ENCODE measurements around the gene CAPN12.
"Not testable (repeated sequence)": the region's sequence is repeated elsewhere in the genome, so short reads cannot be mapped to it uniquely, and the experiment has no call there.

The CAPN12 gene

DNA sequence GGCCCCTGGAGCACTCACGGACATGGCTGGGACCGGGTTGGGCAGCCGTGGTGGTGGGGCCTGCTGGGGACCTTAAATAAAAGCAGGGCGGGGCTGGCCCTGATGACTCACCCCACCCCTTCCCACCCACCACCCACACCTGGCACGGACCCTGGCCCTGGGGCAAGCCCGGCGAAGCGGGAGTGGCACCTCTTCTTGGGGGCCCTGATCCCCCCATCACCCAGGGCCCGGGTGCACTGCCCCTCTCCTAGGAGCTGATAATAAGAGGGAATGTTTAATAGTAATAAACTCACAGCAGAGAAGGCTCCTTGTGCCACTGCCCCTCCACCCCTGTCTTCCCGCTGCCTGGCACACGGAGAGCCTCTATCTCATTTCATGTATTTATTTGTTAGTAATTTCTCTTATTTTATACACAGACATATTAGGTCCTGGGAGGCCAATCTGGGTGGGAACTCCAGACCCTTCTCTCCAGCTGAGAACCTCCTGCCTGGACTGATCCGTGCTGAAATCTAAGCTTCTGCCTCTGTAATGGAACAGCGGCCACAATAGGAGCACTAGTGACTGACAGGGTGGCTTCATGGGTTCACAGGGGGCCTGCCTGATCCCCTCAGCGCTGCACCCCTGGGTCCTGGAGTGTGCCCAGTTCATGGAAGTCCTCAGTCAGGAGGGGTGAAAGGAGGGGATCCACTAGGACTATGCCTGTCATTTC lies 29.3 kb upstream of the CAPN12 start, which contains the start of gene LGALS7:
Gene LGALS7, minus strand, starts transcription at position 49 of the 709 bp plus-strand sequence. Its CDS starts 25 bp downstream, at position 24.
- no peak within 1 kb of the TSS for H3K4me2 ChIP-seq (ENCODE audit: low read length)
- H3K4ac ChIP-seq (ENCODE audit: low read depth, low read length): no peak within 1 kb of the TSS
- no peaks in the 10 kb centered on the region for H3K36me3 ChIP-seq (ENCODE audit: control insufficient read depth in 1 of 2, insufficient read depth in 2 of 2, low read length in 2 of 2)
- peaks cover 0 to 2% of the 10 kb centered on the region in 2 experiments for H3K4me1 ChIP-seq (ENCODE audit: control insufficient read depth in 1 of 2, insufficient read depth in 2 of 2, low read length in 2 of 2)
- no peak for DNase-seq
- H3K27ac ChIP-seq (ENCODE audit: low read depth, low read length): no peak within 1 kb of the TSS
- H2AK5ac ChIP-seq (ENCODE audit: low read length): peak within 1 kb of the TSS; percentile 35
- H2AFZ ChIP-seq (ENCODE audit: insufficient read depth, low read length, poor library complexity): no peak within 1 kb of the TSS
- no peak within 1 kb of the TSS for H3K9ac ChIP-seq (ENCODE audit: low read length)
- no peak within 1 kb of the TSS for H4K8ac ChIP-seq (ENCODE audit: low read depth, low read length)
- H3K79me1 ChIP-seq (ENCODE audit: low read length): peaks cover 2% of the 10 kb centered on the region
- H3K23ac ChIP-seq (ENCODE audit: low read length): no peak within 1 kb of the TSS
- no peak within 1 kb of the TSS for H2BK12ac ChIP-seq (ENCODE audit: low read length)
- H3K9me3 ChIP-seq (ENCODE audit: insufficient read depth, low read depth, low read length): no peaks in the 10 kb centered on the region
- no peak within 1 kb of the TSS for H3K4me3 ChIP-seq (ENCODE audit: low read depth, low read length)
- no CpG with 5 or more reads among the region's 14 CpGs for WGBS (ENCODE audit: extremely low coverage, insufficient coverage, insufficient read length)
- no peak within 1 kb of the TSS for H4K12ac ChIP-seq (ENCODE audit: low read depth, low read length)
- no peak within 1 kb of the TSS for H3K14ac ChIP-seq (ENCODE audit: low read length)
- H3K79me2 ChIP-seq (ENCODE audit: control insufficient read depth, insufficient read depth, low read length, poor library complexity): no peaks in the 10 kb centered on the region
- no peak within 1 kb of the TSS for H4K91ac ChIP-seq (ENCODE audit: low read depth, low read length)
- no peak within 1 kb of the TSS for H2BK5ac ChIP-seq (ENCODE audit: low read depth, low read length, poor library complexity)
- H3K18ac ChIP-seq (ENCODE audit: low read length): no peak within 1 kb of the TSS
- H2BK120ac ChIP-seq (ENCODE audit: insufficient read depth, low read length, poor library complexity): no peak within 1 kb of the TSS
- no peaks in the 10 kb centered on the region for H3K27me3 ChIP-seq (ENCODE audit: insufficient read depth, low read length)

DNA sequence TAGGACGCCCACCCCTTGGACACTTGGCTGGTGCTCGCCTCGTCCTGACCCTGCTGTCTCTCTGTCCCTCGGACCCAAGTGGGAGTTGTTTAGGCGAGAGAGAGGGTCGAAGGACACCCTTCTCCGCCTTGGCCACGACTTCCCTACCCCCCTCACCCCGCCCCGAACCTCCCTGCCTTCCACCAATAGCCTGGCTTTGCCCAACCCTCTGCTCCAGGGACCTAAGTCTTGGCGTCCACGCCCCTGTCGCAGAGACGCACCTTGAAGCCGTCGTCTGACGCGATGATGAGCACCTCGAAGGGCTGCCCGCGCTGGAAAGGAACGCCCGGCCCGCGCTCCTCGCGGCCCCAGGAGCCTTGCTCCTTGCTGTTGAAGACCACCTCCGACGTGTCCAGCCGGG lies 27.3 kb upstream of the CAPN12 start:
- H3K4me1 ChIP-seq (ENCODE audit: control insufficient read depth in 1 of 2, insufficient read depth in 2 of 2, low read length in 2 of 2); H3K9me3 ChIP-seq (ENCODE audit: insufficient read depth, low read depth, low read length); H2AK5ac ChIP-seq (ENCODE audit: low read length); H3K79me2 ChIP-seq (ENCODE audit: control insufficient read depth, insufficient read depth, low read length, poor library complexity); H2BK5ac ChIP-seq (ENCODE audit: low read depth, low read length, poor library complexity); H3K27ac ChIP-seq (ENCODE audit: low read depth, low read length); H2AFZ ChIP-seq (ENCODE audit: insufficient read depth, low read length, poor library complexity); H3K36me3 ChIP-seq (ENCODE audit: control insufficient read depth in 1 of 2, insufficient read depth in 2 of 2, low read length in 2 of 2); H2BK120ac ChIP-seq (ENCODE audit: insufficient read depth, low read length, poor library complexity); H4K8ac ChIP-seq (ENCODE audit: low read depth, low read length); H3K4me2 ChIP-seq (ENCODE audit: low read length); DNase-seq; H3K14ac ChIP-seq (ENCODE audit: low read length); H3K79me1 ChIP-seq (ENCODE audit: low read length); H4K12ac ChIP-seq (ENCODE audit: low read depth, low read length); H3K4me3 ChIP-seq (ENCODE audit: low read depth, low read length); H2BK12ac ChIP-seq (ENCODE audit: low read length); H3K18ac ChIP-seq (ENCODE audit: low read length); H4K91ac ChIP-seq (ENCODE audit: low read depth, low read length); H3K23ac ChIP-seq (ENCODE audit: low read length); H3K4ac ChIP-seq (ENCODE audit: low read depth, low read length); H3K27me3 ChIP-seq (ENCODE audit: insufficient read depth, low read length); H3K9ac ChIP-seq (ENCODE audit: low read length): not testable (repeated sequence)
- no CpG with 5 or more reads among the region's 30 CpGs for WGBS (ENCODE audit: extremely low coverage, insufficient coverage, insufficient read length)

DNA sequence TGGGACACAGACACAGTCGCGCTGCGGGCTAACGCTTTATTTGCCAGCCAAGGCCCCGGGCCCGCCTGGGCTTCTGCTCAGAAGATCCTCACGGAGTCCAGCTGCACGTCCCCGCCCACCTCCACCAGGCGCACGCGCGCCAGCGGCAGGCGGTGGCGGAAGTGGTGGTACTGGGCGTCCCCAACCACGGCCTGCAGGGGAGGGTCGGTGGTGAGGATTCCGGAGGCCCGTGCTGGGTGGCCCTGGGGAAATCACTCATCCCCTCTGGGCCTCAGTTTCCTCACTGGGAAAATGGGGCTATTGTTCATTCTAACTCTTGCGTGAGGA lies 26.6 kb upstream of the CAPN12 start:
- not testable (repeated sequence) for DNase-seq; H3K9ac ChIP-seq (ENCODE audit: low read length); H3K23ac ChIP-seq (ENCODE audit: low read length); H2AK5ac ChIP-seq (ENCODE audit: low read length); H3K79me2 ChIP-seq (ENCODE audit: control insufficient read depth, insufficient read depth, low read length, poor library complexity); H2AFZ ChIP-seq (ENCODE audit: insufficient read depth, low read length, poor library complexity); H4K8ac ChIP-seq (ENCODE audit: low read depth, low read length); H2BK5ac ChIP-seq (ENCODE audit: low read depth, low read length, poor library complexity); H3K4me3 ChIP-seq (ENCODE audit: low read depth, low read length); H2BK12ac ChIP-seq (ENCODE audit: low read length); H3K4me1 ChIP-seq (ENCODE audit: control insufficient read depth in 1 of 2, insufficient read depth in 2 of 2, low read length in 2 of 2); H4K91ac ChIP-seq (ENCODE audit: low read depth, low read length); H3K79me1 ChIP-seq (ENCODE audit: low read length); H4K12ac ChIP-seq (ENCODE audit: low read depth, low read length); H3K4me2 ChIP-seq (ENCODE audit: low read length); H3K18ac ChIP-seq (ENCODE audit: low read length); H3K36me3 ChIP-seq (ENCODE audit: control insufficient read depth in 1 of 2, insufficient read depth in 2 of 2, low read length in 2 of 2); H3K4ac ChIP-seq (ENCODE audit: low read depth, low read length); H3K27me3 ChIP-seq (ENCODE audit: insufficient read depth, low read length); H3K27ac ChIP-seq (ENCODE audit: low read depth, low read length); H3K14ac ChIP-seq (ENCODE audit: low read length); H3K9me3 ChIP-seq (ENCODE audit: insufficient read depth, low read depth, low read length); H2BK120ac ChIP-seq (ENCODE audit: insufficient read depth, low read length, poor library complexity)
- no CpG with 5 or more reads among the region's 22 CpGs for WGBS (ENCODE audit: extremely low coverage, insufficient coverage, insufficient read length)

DNA sequence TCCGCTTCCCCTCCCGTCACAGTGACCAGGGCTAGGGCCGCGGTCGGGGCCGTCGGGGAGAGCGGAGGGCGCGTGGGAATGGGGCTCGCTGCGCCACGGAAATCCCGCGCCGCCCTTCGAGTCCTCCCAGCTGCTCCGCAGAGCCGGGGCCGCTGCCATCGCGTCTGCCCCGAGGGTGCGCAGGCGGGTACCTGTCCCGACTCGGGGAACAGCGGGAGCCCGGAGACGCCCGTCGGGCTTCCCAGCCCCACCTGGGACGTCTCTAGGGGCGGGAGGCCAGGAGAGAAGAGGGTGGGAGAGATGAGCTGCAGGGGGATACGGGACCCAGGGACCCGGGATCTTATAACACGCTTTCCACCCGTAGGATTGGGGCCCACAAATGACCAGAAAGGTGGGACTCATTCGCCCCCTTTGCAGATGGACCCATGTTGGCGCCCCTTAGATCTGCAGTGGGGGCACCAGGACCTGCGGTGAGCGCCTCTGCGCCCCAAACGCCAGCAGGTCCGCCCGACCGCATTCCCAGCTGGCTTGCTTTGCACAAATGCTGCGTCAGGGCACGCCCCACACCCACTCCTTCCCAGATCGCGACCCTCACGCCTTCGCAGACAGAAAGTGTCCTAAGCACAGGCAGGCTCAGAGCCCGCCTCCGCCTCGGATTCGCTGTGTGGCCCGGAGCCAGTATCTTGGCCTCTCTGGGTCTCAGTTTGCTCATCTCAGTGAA lies 26.1 kb upstream of the CAPN12 start:
- H4K8ac ChIP-seq (ENCODE audit: low read depth, low read length); H3K18ac ChIP-seq (ENCODE audit: low read length); H2BK12ac ChIP-seq (ENCODE audit: low read length); H2BK5ac ChIP-seq (ENCODE audit: low read depth, low read length, poor library complexity); H3K27ac ChIP-seq (ENCODE audit: low read depth, low read length); H2AK5ac ChIP-seq (ENCODE audit: low read length); H3K79me2 ChIP-seq (ENCODE audit: control insufficient read depth, insufficient read depth, low read length, poor library complexity); H3K79me1 ChIP-seq (ENCODE audit: low read length); H3K4ac ChIP-seq (ENCODE audit: low read depth, low read length); H3K4me3 ChIP-seq (ENCODE audit: low read depth, low read length); H4K12ac ChIP-seq (ENCODE audit: low read depth, low read length); H3K36me3 ChIP-seq (ENCODE audit: control insufficient read depth in 1 of 2, insufficient read depth in 2 of 2, low read length in 2 of 2); DNase-seq; H2BK120ac ChIP-seq (ENCODE audit: insufficient read depth, low read length, poor library complexity); H3K4me1 ChIP-seq (ENCODE audit: control insufficient read depth in 1 of 2, insufficient read depth in 2 of 2, low read length in 2 of 2); H3K23ac ChIP-seq (ENCODE audit: low read length); H3K9me3 ChIP-seq (ENCODE audit: insufficient read depth, low read depth, low read length); H3K14ac ChIP-seq (ENCODE audit: low read length); H3K4me2 ChIP-seq (ENCODE audit: low read length); H3K27me3 ChIP-seq (ENCODE audit: insufficient read depth, low read length); H3K9ac ChIP-seq (ENCODE audit: low read length): not testable (repeated sequence)
- no CpG with 5 or more reads among the region's 58 CpGs for WGBS (ENCODE audit: extremely low coverage, insufficient coverage, insufficient read length)
- H2AFZ ChIP-seq (ENCODE audit: insufficient read depth, low read length, poor library complexity): peak overlapping the region; percentile 3
- peak overlapping the region; percentile 70 for H4K91ac ChIP-seq (ENCODE audit: low read depth, low read length)

All from trophoblast cell (in vitro differentiated cells and primary cell).